ENCODE measurements around the gene SNRPD3.

DNA sequence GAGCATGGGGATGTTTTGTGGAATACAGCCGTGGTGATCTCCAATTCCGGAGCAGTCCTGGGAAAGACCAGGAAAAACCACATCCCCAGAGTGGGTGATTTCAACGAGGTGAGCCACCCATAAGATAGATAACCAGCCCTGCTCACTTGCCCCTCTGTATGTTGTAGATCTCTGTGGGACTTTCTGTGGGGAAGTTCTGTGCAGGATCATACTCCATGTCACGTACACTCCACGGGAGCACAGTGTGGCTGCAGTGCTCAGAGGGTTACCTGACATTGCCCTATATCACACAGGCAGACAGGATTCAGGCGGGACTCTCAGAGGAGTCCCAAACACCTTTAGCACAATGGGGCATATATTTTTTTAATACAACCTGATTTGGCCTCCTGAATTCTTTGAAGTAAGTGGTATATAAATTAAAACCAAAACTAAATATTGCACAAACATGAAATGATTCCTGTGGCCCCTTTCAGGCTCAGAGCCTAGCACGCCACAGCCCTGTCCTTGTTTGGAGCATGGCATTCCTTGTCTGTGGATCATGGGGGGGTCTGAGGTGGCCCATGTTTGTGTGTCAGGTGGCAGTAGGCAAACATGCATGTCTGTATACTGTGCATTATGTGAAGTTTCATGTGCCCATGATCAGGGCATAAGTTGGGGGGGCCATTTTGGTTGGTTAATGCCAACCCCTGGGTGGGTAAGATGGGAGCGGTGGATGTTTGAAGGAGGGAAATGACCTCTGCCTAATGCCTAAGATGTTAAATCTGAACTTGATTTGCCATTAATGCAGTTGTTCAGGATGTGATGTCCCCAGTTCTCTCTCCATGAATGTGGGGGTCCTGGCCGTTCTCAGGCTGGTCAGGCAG is 42.2 kb upstream of the SNRPD3 start:
- TF ChIP-seq CTCF (conservative IDR thresholded peaks at IDR 0.05) (no peak), ZFX (IDR thresholded peaks at IDR 0.05) (no peak)
